LNCAP (cell line): ENCODE measurements around the gene HMX2.

Experiments used
- CTCF ChIP-seq: fragments of 450-650 bp; IDR thresholded peaks from 2 replicates; pipeline ENCODE4 v1.5.1; 2017; ENCODE audit warnings: mild to moderate bottlenecking

Gene HMX2

GRCh38 chr10:123147635-123148413, at the start of gene HMX2:
HMX2 (plus strand) TSS chr10:123148136; CDS start chr10:123148379, 243 bp downstream.
- TF ChIP-seq CTCF = no peak

GRCh38 chr10:123100030-123100762, 47.7 kb upstream of the HMX2 start:
- no peak for TF ChIP-seq CTCF

- TF ChIP-seq CTCF = no peak
Observed at GRCh38 chr10:123101872-123102271, 46.1 kb upstream of the HMX2 start.

- TF ChIP-seq CTCF = no peak
Observed at GRCh38 chr10:123102673-123103072, 45.3 kb upstream of the HMX2 start.

GRCh38 chr10:123103944-123104343, 44.0 kb upstream of the HMX2 start:
- no peak for TF ChIP-seq CTCF

GRCh38 chr10:123109466-123109865, 38.5 kb upstream of the HMX2 start:
- no peak for TF ChIP-seq CTCF

- TF ChIP-seq CTCF = no peak
Observed at GRCh38 chr10:123117644-123118417, 30.1 kb upstream of the HMX2 start.
